Chondrocyte (in vitro differentiated cells): Measurements from ENCODE around the gene LTO1. TPM values are rescaled to one million over a fixed set of nuclear protein-coding genes. Genes with fewer than 3 reads are reported as not detected.

ENCODE experiments used
- DNase-seq: peaks from one replicate; pipeline ENCODE4 v3.0.0; 2021; ENCODE audit warnings: mixed read lengths, low spot score
- H3K27ac Mint-ChIP-seq: one replicate; pipeline ENCODE4 v1.8.0; 2021; ENCODE audit warnings: mild to moderate bottlenecking, moderate library complexity, mixed read lengths; ENCODE audit not compliant: unreplicated experiment
- H3K27me3 Mint-ChIP-seq: 2 replicates; pipeline ENCODE4 v1.8.0; 2021; ENCODE audit warnings: low read depth, mixed read lengths
- H3K36me3 Mint-ChIP-seq: 2 replicates; pipeline ENCODE4 v1.8.0; 2021; ENCODE audit warnings: low read depth, mixed read lengths
- H3K4me1 Mint-ChIP-seq: 2 replicates; pipeline ENCODE4 v1.8.0; 2021; ENCODE audit warnings: low read depth, mild to moderate bottlenecking, mixed read lengths
- H3K4me3 Mint-ChIP-seq: one replicate; pipeline ENCODE4 v1.8.0; 2021; ENCODE audit warnings: mild to moderate bottlenecking, moderate library complexity, mixed read lengths; ENCODE audit not compliant: unreplicated experiment
- H3K9me3 Mint-ChIP-seq: 2 replicates; pipeline ENCODE4 v1.8.0; 2021; ENCODE audit warnings: low read depth, mixed read lengths
- total RNA-seq: library from RNA; stranded (reverse); gene quantifications from 3 replicates; pipeline ENCODE4 v1.2.1, GENCODE V29; 2021
- TF ChIP-seq, protein P1 (sequence below): fragments of 200-600 bp; sonication (generic); IDR thresholded peaks from 2 replicates; pipeline ENCODE4 v1.5.0; 2021; ENCODE audit warnings: antibody characterized with exemption, mild to moderate bottlenecking, moderate library complexity

The LTO1 gene
- total RNA-seq, 1 donor from 2014 or later, result 16.2 TPM

- TF ChIP-seq, protein P1, sequence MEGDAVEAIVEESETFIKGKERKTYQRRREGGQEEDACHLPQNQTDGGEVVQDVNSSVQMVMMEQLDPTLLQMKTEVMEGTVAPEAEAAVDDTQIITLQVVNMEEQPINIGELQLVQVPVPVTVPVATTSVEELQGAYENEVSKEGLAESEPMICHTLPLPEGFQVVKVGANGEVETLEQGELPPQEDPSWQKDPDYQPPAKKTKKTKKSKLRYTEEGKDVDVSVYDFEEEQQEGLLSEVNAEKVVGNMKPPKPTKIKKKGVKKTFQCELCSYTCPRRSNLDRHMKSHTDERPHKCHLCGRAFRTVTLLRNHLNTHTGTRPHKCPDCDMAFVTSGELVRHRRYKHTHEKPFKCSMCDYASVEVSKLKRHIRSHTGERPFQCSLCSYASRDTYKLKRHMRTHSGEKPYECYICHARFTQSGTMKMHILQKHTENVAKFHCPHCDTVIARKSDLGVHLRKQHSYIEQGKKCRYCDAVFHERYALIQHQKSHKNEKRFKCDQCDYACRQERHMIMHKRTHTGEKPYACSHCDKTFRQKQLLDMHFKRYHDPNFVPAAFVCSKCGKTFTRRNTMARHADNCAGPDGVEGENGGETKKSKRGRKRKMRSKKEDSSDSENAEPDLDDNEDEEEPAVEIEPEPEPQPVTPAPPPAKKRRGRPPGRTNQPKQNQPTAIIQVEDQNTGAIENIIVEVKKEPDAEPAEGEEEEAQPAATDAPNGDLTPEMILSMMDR, result no peak
- Mint-ChIP-seq H3K27ac (no peak overlapping the region), H3K36me3 (no peaks in the 10 kb centered on the region), H3K9me3 (no peaks in the 10 kb centered on the region), H3K4me1 (no peaks in the 10 kb centered on the region), H3K27me3 (peaks cover 3% of the 10 kb centered on the region), H3K4me3 (no peak overlapping the region)
- DNase-seq, result no peak
Measured at GRCh38 chr11:69617220-69617619, 57.9 kb downstream of the LTO1 start.

Other genes starting within 250 kb of the LTO1 start
- not detected in 3 replicates for gene LINC01488, start 193.7 kb downstream of the LTO1 start, total RNA-seq
- gene CCND1, start 34.2 kb downstream of the LTO1 start, total RNA-seq, result 129 to 300 TPM (median 130 TPM) in 3 replicates
- gene FGF19, start 28.7 kb upstream of the LTO1 start, total RNA-seq, result not detected in 3 replicates
- gene FGF4, start 100.0 kb upstream of the LTO1 start, total RNA-seq, result not detected in 3 replicates
- not detected in 3 replicates for gene FGF3, start 144.1 kb upstream of the LTO1 start, total RNA-seq